AG09309 (cell line): ENCODE results near the gene TTC28.
"Not testable (repeated sequence)": the region's sequence is repeated elsewhere in the genome, so short reads cannot be mapped to it uniquely, and the experiment has no call there.

Experiments
- DNase-seq: peaks from one replicate; pipeline ENCODE4 v3.0.0-alpha.2; 2010; ENCODE audit warnings: low read depth
- H3K4me3 ChIP-seq: 2 replicates; pipeline ENCODE4 v1.5.1; 2011; ENCODE audit warnings: mild to moderate bottlenecking, low read depth, low read length, moderate library complexity; ENCODE audit not compliant: control insufficient read depth
- TF ChIP-seq, protein P1 (sequence below): IDR thresholded peaks from 2 replicates; pipeline ENCODE4 v1.5.1; 2011; ENCODE audit warnings: mild to moderate bottlenecking, low read depth, low read length, inconsistent platforms; ENCODE audit not compliant: insufficient read depth, control insufficient read depth; ENCODE audit errors: missing control alignments

Gene TTC28

GRCh38 chr22:28582806-28583205, 96.8 kb downstream of the TTC28 start:
- DNase-seq: peak; percentile 80
- TF ChIP-seq, protein P1, sequence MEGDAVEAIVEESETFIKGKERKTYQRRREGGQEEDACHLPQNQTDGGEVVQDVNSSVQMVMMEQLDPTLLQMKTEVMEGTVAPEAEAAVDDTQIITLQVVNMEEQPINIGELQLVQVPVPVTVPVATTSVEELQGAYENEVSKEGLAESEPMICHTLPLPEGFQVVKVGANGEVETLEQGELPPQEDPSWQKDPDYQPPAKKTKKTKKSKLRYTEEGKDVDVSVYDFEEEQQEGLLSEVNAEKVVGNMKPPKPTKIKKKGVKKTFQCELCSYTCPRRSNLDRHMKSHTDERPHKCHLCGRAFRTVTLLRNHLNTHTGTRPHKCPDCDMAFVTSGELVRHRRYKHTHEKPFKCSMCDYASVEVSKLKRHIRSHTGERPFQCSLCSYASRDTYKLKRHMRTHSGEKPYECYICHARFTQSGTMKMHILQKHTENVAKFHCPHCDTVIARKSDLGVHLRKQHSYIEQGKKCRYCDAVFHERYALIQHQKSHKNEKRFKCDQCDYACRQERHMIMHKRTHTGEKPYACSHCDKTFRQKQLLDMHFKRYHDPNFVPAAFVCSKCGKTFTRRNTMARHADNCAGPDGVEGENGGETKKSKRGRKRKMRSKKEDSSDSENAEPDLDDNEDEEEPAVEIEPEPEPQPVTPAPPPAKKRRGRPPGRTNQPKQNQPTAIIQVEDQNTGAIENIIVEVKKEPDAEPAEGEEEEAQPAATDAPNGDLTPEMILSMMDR: no peak
- no peak overlapping the region; the same call in 1 of the 2 replicates for H3K4me3 ChIP-seq

GRCh38 chr22:28581016-28581415, 98.6 kb downstream of the TTC28 start:
- TF ChIP-seq, protein P1: no peak
- DNase-seq: no peak
- no peak overlapping the region for H3K4me3 ChIP-seq

- TF ChIP-seq, protein P1: no peak
- no peak overlapping the region for H3K4me3 ChIP-seq
- DNase-seq: no peak
These were observed 103.5 kb downstream of the TTC28 start for GRCh38 chr22:28576162-28576561.

DNA sequence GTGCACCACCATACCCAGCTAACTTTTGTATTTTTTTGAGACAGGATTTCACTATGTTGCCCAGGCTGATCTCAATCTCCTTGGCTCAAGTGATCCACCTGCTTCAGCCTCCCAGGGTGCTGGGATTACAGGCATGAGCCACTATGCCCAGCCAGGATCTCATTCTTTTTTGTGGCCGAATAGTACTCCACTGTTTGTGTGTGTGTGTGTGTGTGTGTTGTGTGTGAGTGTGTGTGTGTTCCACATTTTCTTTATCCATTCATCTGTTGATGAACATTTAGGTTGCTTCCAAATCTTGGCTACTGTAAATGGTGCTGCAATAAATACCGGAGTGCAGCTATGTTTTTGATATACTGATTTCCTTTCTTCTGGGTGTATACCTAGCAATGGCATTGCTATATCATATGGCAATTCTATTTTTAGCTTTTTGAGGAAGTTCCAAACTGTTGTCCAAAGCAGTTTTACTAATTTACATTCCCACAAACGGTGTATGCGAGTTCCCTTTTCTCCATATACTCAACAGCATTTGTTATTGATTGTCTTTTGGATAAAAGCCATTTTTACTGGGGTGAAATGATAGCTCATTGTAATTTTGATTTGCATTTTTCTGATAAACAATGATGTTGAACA, 105.4 kb downstream of the TTC28 start:
- no peak overlapping the region for H3K4me3 ChIP-seq
- TF ChIP-seq, protein P1: no peak
- no peak for DNase-seq

DNA sequence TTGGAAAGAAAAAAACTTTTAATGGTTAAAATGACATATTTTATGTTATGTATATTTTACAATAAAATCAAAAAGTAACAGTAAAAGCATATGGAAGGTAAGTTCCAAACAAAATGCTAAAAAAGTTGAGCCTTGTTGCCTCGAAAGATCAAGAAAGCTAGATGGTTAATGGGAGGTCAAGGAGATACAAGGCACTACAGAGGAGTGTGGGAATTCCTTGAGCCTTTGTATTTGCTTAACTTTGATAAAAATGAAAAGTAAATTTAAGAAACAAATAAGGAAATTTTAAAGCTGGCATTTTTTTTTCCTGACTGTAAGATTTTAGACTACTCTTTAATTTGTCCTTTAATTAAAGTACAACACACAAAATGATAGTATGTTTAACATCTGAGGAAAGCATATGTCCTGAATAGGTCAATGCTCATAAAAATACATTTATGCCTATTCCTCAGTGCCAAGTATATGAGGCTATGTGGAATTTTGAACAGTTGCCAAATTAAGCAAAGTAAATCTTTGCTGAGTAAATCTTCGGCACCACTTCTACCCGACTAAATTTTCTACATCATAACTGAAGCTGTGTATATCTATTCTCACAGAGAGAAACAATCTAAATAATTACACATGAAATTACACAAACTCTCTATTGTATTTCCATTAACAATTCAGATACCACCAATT, 108.8 kb downstream of the TTC28 start:
- TF ChIP-seq, protein P1: no peak
- no peak for DNase-seq
- no peak overlapping the region for H3K4me3 ChIP-seq

GRCh38 chr22:28568974-28569373, 110.7 kb downstream of the TTC28 start:
- not testable (repeated sequence) for DNase-seq, H3K4me3 ChIP-seq

DNA sequence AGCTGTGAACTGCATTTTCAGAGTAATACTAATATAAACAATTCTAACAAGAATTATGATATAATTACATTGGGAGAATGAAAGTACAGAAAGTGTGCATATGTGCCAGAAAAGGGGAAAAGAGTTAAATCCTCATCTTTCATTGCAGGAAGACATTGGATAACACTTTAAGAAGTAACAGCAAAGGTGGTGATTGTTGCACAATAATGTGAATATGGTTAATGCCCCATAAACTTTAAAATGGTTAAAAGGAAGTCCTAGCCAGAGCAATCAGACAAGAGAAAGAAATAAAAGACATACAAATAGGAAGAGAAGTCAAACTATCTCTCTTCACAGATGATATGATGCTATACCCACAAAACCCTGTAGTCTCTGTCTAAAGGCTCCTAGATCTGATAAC, 111.5 kb downstream of the TTC28 start:
- H3K4me3 ChIP-seq: no peak overlapping the region
- TF ChIP-seq, protein P1: no peak
- DNase-seq: no peak

GRCh38 chr22:28566920-28567499, 112.6 kb downstream of the TTC28 start:
- not testable (repeated sequence) for DNase-seq, H3K4me3 ChIP-seq
